Pancreas (tissue), 10 donors: Measurements from ENCODE around the gene ECHS1. TPM values are rescaled to one million over a fixed set of nuclear protein-coding genes. Genes with fewer than 3 reads are reported as not detected.

Experiments
- ATAC-seq, 4 donors: fragments of 200-7000 bp; cut with Tn5 transposase; one replicate each; pipeline versions ENCODE4 v1.8.0 to v1.9.1; 2020; ENCODE audit warnings: mild to moderate bottlenecking in 4 of 4, moderate library complexity in 4 of 4
- DNase-seq, 6 donors: peaks; one replicate each; pipeline ENCODE4 v3.0.0-alpha.2; 2020
- FAIRE-seq: peaks from 2 replicates; lab custom pipeline; 2012; peaks lifted over from hg19 to GRCh38; lab: Jason Lieb, UNC
- H3K27ac ChIP-seq, 4 donors: fragments of 200-600 bp; sonication (generic); 1 replicate in 3 of 4; 2 replicates in 1 of 4; pipeline versions ENCODE4 v1.5.0 to v1.8.0; 2020
- H3K27me3 ChIP-seq, 4 donors: fragments of 200-600 bp; one replicate each; pipeline ENCODE4 v1.8.0; 2021
- H3K36me3 ChIP-seq, 3 donors: fragments of 200-600 bp; sonication (generic) in 1 of 3; one replicate each; pipeline versions ENCODE4 v1.5.0 to v1.8.0; 2020 to 2021
- H3K4me1 ChIP-seq, 3 donors: fragments of 200-600 bp; one replicate each; pipeline ENCODE4 v1.8.0; 2021
- H3K4me3 ChIP-seq, 4 donors: fragments of 200-600 bp; sonication (generic) in 2 of 4; one replicate each; pipeline versions ENCODE4 v1.5.0 to v1.8.0; 2020 to 2021
- H3K9me3 ChIP-seq, 4 donors: fragments of 200-600 bp; one replicate each; pipeline ENCODE4 v1.8.0; 2021
- WGBS, 2 donors: extraction: QIAGEN DNeasy Blood & Tissue Kit; methylation state at CpG; one replicate each; pipeline ENCODE4 v1.1.7; 2013; 5-methylcytosine and 5-hydroxymethylcytosine counted together
- intact Hi-C, 3 donors: fragments of 100-400 bp; cut with DNase I; formaldehyde crosslinking; loops; one replicate each; pipeline versions ENCODE4 v1.11.1 to v1.14.2; 2022
- polyA plus RNA-seq, 2 donors: library from polyadenylated mRNA; stranded (reverse); fragments of 200-250 nt; gene quantifications; one replicate each; pipeline ENCODE4 v1.2.3, GENCODE V29; 2013
- total RNA-seq, 6 donors: library from RNA; stranded (reverse); fragmentation: NEBNext Ultra II Directional in 4 of 6; extraction: Animal tissue kit (Norgen Biotek cat#: 25700) in 4 of 6; gene quantifications; one replicate each; pipeline versions ENCODE4 v1.2.1 to v1.2.4, GENCODE V29; 2021 to 2023
- TF ChIP-seq, protein P1 (sequence below), 4 donors: fragments of 200-600 bp; sonication (generic) in 3 of 4; IDR thresholded peaks; one replicate each; pipeline versions ENCODE4 v1.5.0 to v1.8.0; 2021; ENCODE audit warnings: antibody characterized with exemption in 4 of 4
- donor health status: healthy with polysubstance abuse.
- donor health status: DM: no; HTN: no; CAD: no; lungs with moderate emphysema.
- donor health status: DM: no; HTN: no; CAD: no.
- donor health status: control.
- donor health status: control.
- donor health status: Bipolar disorder and iron deficiency.
- donor health status: DM: yes; HTN: yes; CAD: no.
- donor health status: DM: no; HTN: no; CAD: no.
- donor health status: DM: no; HTN: no; CAD: no.
- donor health status: DM: yes; HTN: yes; CAD: no.

ECHS1 gene
- total and polyA plus RNA-seq, 8 donors, result 32.4 to 69.2 (median 37.8) TPM

DNA sequence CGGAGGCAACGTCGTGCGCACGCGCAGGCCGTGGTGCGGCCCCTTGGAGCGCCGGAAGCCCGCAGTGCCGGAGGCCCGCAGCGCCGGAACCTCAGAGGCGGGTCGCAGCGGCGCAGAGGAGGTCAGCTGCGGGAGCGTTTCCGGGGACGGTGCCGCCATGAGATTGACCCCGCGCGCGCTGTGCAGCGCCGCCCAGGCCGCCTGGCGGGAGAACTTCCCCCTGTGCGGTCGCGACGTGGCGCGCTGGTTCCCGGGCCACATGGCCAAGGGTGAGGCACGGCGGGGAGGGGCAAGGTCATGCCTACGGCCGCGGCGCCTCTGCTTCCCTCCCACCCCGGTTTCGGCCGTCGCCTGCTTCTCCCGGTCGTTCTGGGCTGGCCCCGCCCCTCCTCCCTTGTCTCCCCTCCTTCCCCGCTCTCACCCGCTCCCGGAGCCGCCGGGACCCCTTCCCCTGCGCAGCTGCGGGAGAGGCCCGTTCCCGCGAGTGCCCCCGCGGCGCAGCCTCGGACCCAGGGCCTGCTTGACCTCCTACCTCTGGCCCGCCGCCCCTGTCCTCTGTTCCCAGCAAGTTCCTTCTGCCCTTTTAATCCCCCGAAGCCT lies 21.0 kb upstream of the ECHS1 start, which contains the start of gene MTG1:
TSS of gene MTG1 (plus strand) at position 94 of the 600 bp plus-strand sequence. CDS start at position 158, 64 bp downstream.
- 0% methylated on average over 50 to 69 of the region's 69 CpGs for WGBS, 2 donors
- Histone ChIP-seq H3K9me3 (no peaks in the 10 kb centered on the region), H3K4me1 (peaks cover 0 to 6% (median 6%) of the 10 kb centered on the region in 3 donors), H3K4me3 (peak within 1 kb of the TSS; percentile 71 to 93 (median 84)), H3K27ac (peak within 1 kb of the TSS; percentile 70 to 77 (median 72)), H3K36me3 (peaks cover 0 to 3% (median 0%) of the 10 kb centered on the region in 3 donors), H3K27me3 (no peaks in the 10 kb centered on the region)
- FAIRE-seq, result no peak
- TF ChIP-seq, protein P1, sequence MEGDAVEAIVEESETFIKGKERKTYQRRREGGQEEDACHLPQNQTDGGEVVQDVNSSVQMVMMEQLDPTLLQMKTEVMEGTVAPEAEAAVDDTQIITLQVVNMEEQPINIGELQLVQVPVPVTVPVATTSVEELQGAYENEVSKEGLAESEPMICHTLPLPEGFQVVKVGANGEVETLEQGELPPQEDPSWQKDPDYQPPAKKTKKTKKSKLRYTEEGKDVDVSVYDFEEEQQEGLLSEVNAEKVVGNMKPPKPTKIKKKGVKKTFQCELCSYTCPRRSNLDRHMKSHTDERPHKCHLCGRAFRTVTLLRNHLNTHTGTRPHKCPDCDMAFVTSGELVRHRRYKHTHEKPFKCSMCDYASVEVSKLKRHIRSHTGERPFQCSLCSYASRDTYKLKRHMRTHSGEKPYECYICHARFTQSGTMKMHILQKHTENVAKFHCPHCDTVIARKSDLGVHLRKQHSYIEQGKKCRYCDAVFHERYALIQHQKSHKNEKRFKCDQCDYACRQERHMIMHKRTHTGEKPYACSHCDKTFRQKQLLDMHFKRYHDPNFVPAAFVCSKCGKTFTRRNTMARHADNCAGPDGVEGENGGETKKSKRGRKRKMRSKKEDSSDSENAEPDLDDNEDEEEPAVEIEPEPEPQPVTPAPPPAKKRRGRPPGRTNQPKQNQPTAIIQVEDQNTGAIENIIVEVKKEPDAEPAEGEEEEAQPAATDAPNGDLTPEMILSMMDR (IDR thresholded peaks at IDR 0.05), result no peak
- intact Hi-C loops, result no loop called here
- DNase-seq, result peak; percentile 90 to 99 (median 97)
- peak; percentile 96 to 99 (median 98) for ATAC-seq

DNA sequence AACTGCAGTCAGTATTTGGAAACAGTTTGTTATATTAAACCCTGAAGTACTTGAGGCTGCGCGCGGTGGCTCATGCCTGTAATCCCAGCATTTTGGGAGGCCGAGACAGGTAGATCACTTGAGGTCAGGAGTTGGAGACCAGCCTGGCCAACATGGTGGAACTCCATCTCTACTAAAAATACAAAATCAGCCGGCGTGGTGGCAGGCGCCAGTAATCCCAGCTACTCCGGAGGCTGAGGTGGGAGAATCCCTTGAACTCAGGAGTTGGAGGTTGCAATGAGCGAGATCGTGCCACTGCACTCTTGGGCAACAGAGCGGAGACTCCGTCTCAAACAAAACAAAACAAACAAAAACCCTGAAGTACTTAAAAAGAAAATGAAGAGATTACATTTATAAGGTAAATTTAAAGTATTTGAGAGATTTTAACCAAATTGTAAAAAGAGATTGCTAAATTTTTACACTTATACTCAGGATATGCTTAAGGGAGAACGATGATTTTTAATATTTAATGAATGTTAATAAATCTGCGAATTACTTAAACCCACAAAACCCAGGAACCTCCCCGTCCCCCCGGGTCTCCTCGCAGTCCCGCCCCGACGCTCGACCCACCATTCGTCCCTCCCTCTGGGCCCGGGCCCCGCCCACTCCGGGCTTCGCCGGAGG lies 20.4 kb upstream of the ECHS1 start:
- Histone ChIP-seq H3K4me1 (peaks cover 0 to 6% (median 6%) of the 10 kb centered on the region in 3 donors), H3K27me3 (no peaks in the 10 kb centered on the region), H3K4me3 (peak overlapping the region; percentile 71 to 93 (median 84)), H3K27ac (peak overlapping the region; percentile 70 to 77 (median 72)), H3K36me3 (peaks cover 0 to 3% (median 0%) of the 10 kb centered on the region in 3 donors), H3K9me3 (no peaks in the 10 kb centered on the region)
- TF ChIP-seq, protein P1 (IDR thresholded peaks at IDR 0.05), result no peak
- intact Hi-C loops, result no loop called here
- ATAC-seq, result no peak
- WGBS, 2 donors, result 33% methylated on average over 27 of the region's 27 CpGs
- FAIRE-seq, result peak; percentile 61
- peak in 2 of 6 donors; percentile 26 to 40 for DNase-seq

DNA sequence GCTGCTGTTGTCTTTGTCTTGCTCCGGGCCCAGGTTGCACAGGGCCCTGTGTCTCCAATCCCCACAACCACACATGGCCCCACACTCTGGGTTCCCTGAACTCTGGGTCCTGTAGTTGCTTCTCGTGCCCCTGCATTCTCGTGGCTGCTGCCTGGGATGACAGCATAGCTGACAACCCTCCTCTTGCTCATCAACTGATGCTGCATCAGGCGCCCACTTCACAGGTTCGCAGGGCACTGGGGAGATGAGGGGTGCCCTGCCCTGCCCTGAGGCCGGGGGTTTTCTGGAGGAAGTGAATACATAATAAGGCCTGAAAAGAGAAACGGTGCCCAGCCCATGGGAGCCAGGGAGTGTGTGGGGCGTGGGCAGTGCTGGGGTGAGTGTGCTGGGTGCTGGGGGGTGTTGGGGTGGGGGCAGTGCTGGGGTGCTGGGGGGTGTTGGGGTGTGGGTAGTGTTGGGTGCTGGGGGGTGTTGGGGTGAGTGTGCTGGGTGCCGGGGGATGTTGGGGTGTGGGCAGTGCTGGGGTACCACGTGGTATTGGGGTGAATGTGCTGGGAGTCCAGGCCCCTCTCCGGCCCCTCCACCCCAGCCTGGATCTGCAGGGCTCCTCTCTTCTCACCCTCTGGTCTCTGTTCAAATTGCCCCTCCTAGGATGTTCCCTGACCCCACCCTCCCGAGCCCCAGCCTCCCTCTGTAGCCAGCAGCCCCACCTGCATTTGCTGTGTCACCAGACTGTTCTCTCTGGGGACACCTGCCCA lies 18.8 kb upstream of the ECHS1 start:
- no peak overlapping the region for H3K27ac ChIP-seq
- FAIRE-seq, result no peak
- no peak for ATAC-seq
- 80 to 86% methylated on average over 12 of the region's 12 CpGs for WGBS, 2 donors
- no peaks in the 10 kb centered on the region for H3K9me3 ChIP-seq
- intact Hi-C loops, result no loop called here
- no peak overlapping the region for H3K4me3 ChIP-seq
- peak in 2 of 6 donors; percentile 13 to 41 for DNase-seq
- H3K4me1 ChIP-seq, result peaks cover 0 to 6% (median 6%) of the 10 kb centered on the region in 3 donors
- TF ChIP-seq, protein P1 (IDR thresholded peaks at IDR 0.05), result no peak
- H3K27me3 ChIP-seq, result no peaks in the 10 kb centered on the region
- H3K36me3 ChIP-seq, result peaks cover 0 to 3% (median 0%) of the 10 kb centered on the region in 3 donors

DNA sequence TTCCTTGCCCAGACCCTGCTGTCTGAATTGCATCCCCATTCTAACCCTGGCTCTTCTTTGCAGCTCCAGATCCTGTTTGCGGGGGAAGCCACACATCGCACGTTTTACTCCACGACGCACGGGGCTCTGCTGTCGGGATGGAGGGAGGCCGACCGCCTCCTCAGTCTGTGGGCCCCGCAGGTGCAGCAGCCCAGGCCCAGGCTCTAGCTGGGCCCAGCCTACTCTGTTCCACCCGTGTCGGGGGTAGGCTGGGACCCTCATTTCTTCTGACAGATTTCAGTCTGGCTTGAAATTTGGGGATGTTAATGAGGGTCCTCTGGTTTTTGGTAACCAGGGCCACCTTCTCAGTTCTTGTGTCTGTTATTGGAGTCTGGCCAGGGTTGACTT lies 18.1 kb upstream of the ECHS1 start:
- ATAC-seq, result no peak
- no peaks in the 10 kb centered on the region for H3K9me3 ChIP-seq
- no peak overlapping the region for H3K27ac ChIP-seq
- intact Hi-C loops, result no loop called here
- H3K27me3 ChIP-seq, result no peaks in the 10 kb centered on the region
- peaks cover 0 to 6% (median 6%) of the 10 kb centered on the region in 3 donors for H3K4me1 ChIP-seq
- WGBS, 2 donors, result 90 to 93% methylated on average over 12 of the region's 12 CpGs
- no peak overlapping the region for H3K4me3 ChIP-seq
- TF ChIP-seq, protein P1 (IDR thresholded peaks at IDR 0.05), result no peak
- peak in 2 of 6 donors; percentile 6 to 38 for DNase-seq
- H3K36me3 ChIP-seq, result peaks cover 0 to 1% (median 0%) of the 10 kb centered on the region in 3 donors
- no peak for FAIRE-seq
